Stimulated activated effector memory CD8-positive, alpha-beta T cell treated with anti-CD3 and anti-CD28 coated beads, Interleukin-12 subunit alpha, Interleukin-12 subunit beta, amount 100 ng/mL, for 72 hours (primary cell): ENCODE measurements around the gene TOPBP1.
A peak's percentile ranks its signal among the peaks of the same experiment; 100 is the strongest.

Experiments
- ATAC-seq: fragments of 150-1000 bp; cut with Tn5 transposase; 2 replicates; pipeline ENCODE4 v1.10.0; 2021
- DNase-seq, 2 donors: peaks; one replicate each; pipeline ENCODE4 v3.0.0; 2021 to 2022; ENCODE audit warnings: low spot score in 2 of 2
- H3K27ac Mint-ChIP-seq: one replicate; pipeline ENCODE4 v1.8.0; 2022; ENCODE audit warnings: mild to moderate bottlenecking, mixed read lengths
- H3K36me3 Mint-ChIP-seq: one replicate; pipeline ENCODE4 v1.8.0; 2022; ENCODE audit warnings: mild to moderate bottlenecking, mixed read lengths
- H3K4me1 Mint-ChIP-seq: one replicate; pipeline ENCODE4 v1.8.0; 2022; ENCODE audit warnings: mixed read lengths
- H3K4me3 Mint-ChIP-seq: one replicate; pipeline ENCODE4 v1.8.0; 2022; ENCODE audit warnings: mild to moderate bottlenecking, mixed read lengths
- H3K9me3 Mint-ChIP-seq: one replicate; pipeline ENCODE4 v1.8.0; 2022; ENCODE audit warnings: mixed read lengths

Gene TOPBP1

GRCh38 chr3:133655731-133656515, 5.8 kb downstream of the TOPBP1 start:
- Mint-ChIP-seq H3K9me3 (no peaks in the 10 kb centered on the region), H3K27ac (no peak overlapping the region), H3K4me3 (no peak overlapping the region), H3K4me1 (peaks cover 16% of the 10 kb centered on the region), H3K36me3 (peaks cover 99% of the 10 kb centered on the region)
- ATAC-seq (no peak), DNase-seq (no peak)

- H3K4me1 Mint-ChIP-seq = peaks cover 6% of the 10 kb centered on the region
- peaks cover 100% of the 10 kb centered on the region for H3K36me3 Mint-ChIP-seq
- DNase-seq (no peak), ATAC-seq (no peak)
- H3K27ac Mint-ChIP-seq = no peak overlapping the region
- no peaks in the 10 kb centered on the region for H3K9me3 Mint-ChIP-seq
- no peak overlapping the region for H3K4me3 Mint-ChIP-seq
These were observed 12.2 kb downstream of the TOPBP1 start for GRCh38 chr3:133649486-133650068.

GRCh38 chr3:133644768-133645167, 17.0 kb downstream of the TOPBP1 start:
- no peak for DNase-seq
- Mint-ChIP-seq H3K36me3 (peaks cover 100% of the 10 kb centered on the region), H3K4me1 (peaks cover 6% of the 10 kb centered on the region), H3K4me3 (no peak overlapping the region), H3K9me3 (no peaks in the 10 kb centered on the region), H3K27ac (no peak overlapping the region)
- no peak for ATAC-seq

DNA sequence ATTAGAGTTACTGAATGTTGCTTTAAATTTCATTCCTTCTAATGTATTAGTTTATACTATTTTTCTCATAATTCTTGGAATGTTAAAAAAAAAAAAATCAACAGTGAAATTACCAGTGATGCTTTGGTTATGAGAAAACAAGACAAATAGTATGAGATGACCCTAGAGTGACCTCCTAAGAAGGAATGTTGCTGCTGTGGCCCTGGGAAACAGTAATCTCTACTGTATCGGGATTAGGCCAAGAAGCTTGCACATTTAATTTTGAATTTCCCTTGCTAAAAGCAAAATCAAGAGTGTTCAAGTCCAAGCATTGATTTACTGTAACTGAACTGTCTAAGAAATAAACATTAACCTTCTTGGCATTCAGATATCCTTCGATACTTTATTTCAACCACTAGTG, 18.1 kb downstream of the TOPBP1 start:
- no peak for ATAC-seq

GRCh38 chr3:133641254-133641653, 20.5 kb downstream of the TOPBP1 start:
- no peak for ATAC-seq
- no peak for DNase-seq
- no peak overlapping the region for H3K27ac Mint-ChIP-seq
- no peaks in the 10 kb centered on the region for H3K4me1 Mint-ChIP-seq
- H3K4me3 Mint-ChIP-seq = no peak overlapping the region
- peaks cover 100% of the 10 kb centered on the region for H3K36me3 Mint-ChIP-seq
- no peaks in the 10 kb centered on the region for H3K9me3 Mint-ChIP-seq

More for the DNA sequence above, 18.1 kb downstream of the TOPBP1 start:
- Mint-ChIP-seq H3K4me3 (no peak overlapping the region), H3K4me1 (peaks cover 6% of the 10 kb centered on the region), H3K36me3 (peaks cover 100% of the 10 kb centered on the region), H3K9me3 (no peaks in the 10 kb centered on the region), H3K27ac (no peak overlapping the region)
- no peak for DNase-seq

GRCh38 chr3:133633439-133633838, 28.3 kb downstream of the TOPBP1 start:
- peak overlapping the region; percentile 68 for H3K27ac Mint-ChIP-seq
- DNase-seq (no peak), ATAC-seq (no peak)
- peaks cover 100% of the 10 kb centered on the region for H3K36me3 Mint-ChIP-seq
- no peaks in the 10 kb centered on the region for H3K9me3 Mint-ChIP-seq
- no peak overlapping the region for H3K4me3 Mint-ChIP-seq
- peaks cover 14% of the 10 kb centered on the region for H3K4me1 Mint-ChIP-seq

GRCh38 chr3:133629146-133629545, 32.6 kb downstream of the TOPBP1 start:
- H3K36me3 Mint-ChIP-seq = peaks cover 100% of the 10 kb centered on the region
- no peak for ATAC-seq
- H3K4me3 Mint-ChIP-seq = no peak overlapping the region
- DNase-seq = no peak
- no peaks in the 10 kb centered on the region for H3K9me3 Mint-ChIP-seq
- H3K4me1 Mint-ChIP-seq = peaks cover 15% of the 10 kb centered on the region
- H3K27ac Mint-ChIP-seq = peak overlapping the region; percentile 55

DNA sequence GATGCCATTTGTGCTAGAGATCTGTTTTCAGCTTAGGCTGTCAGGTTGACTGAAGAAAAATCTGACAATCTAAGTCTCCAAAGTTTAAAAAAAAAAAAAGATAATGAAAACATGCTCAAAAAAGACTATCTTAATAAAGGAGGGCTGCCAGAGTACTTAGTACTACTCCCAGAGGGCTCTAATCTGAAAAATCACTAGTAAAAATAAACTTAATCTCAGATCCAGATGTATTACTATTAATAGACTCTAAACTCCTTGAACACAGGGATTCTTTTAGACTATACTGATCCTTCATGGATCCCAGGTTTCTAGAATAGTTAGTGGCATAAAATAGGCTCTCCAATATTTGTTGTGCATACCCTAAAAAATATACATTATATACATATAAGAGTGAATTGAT, 34.0 kb downstream of the TOPBP1 start:
- ATAC-seq = no peak

GRCh38 chr3:133620066-133620784, 41.5 kb downstream of the TOPBP1 start:
- Mint-ChIP-seq H3K4me3 (no peak overlapping the region), H3K4me1 (no peaks in the 10 kb centered on the region), H3K9me3 (no peaks in the 10 kb centered on the region), H3K36me3 (peaks cover 100% of the 10 kb centered on the region), H3K27ac (peak overlapping the region; percentile 20)
- peak; percentile 52 for ATAC-seq
- DNase-seq = no peak

More for the DNA sequence above, 34.0 kb downstream of the TOPBP1 start:
- no peak for DNase-seq
- Mint-ChIP-seq H3K36me3 (peaks cover 100% of the 10 kb centered on the region), H3K9me3 (no peaks in the 10 kb centered on the region), H3K27ac (no peak overlapping the region), H3K4me3 (no peak overlapping the region), H3K4me1 (peaks cover 4% of the 10 kb centered on the region)

- H3K4me1 Mint-ChIP-seq = no peaks in the 10 kb centered on the region
- H3K9me3 Mint-ChIP-seq = no peaks in the 10 kb centered on the region
- ATAC-seq (no peak), DNase-seq (no peak)
- H3K36me3 Mint-ChIP-seq = peaks cover 100% of the 10 kb centered on the region
- H3K27ac Mint-ChIP-seq = no peak overlapping the region
- no peak overlapping the region for H3K4me3 Mint-ChIP-seq
These were observed 50.2 kb downstream of the TOPBP1 start for GRCh38 chr3:133611534-133611933.

- no peak for ATAC-seq
- DNase-seq = no peak
- no peak overlapping the region for H3K27ac Mint-ChIP-seq
- no peak overlapping the region for H3K4me3 Mint-ChIP-seq
- H3K4me1 Mint-ChIP-seq = no peaks in the 10 kb centered on the region
- H3K36me3 Mint-ChIP-seq = peaks cover 100% of the 10 kb centered on the region
- no peaks in the 10 kb centered on the region for H3K9me3 Mint-ChIP-seq
These were observed 51.7 kb downstream of the TOPBP1 start for GRCh38 chr3:133610031-133610430.

DNA sequence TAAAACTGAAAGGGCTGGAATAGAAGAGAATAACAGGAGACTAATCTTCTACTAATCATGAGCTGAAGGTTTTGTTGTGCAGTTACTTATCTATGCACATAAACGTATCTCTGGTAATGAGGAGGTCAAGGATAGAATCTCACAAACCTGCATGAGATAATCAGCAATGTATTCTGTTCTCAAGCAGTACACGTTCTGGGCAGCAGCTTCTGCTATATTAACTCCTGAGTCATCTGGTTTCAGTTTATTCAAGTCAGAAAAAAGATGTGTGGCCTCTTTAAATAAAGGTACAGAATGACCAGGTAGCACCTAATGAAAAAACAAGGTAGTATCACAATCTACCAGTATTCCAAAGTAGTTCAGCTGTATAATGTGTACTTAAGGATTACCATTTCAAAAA, 53.4 kb downstream of the TOPBP1 start:
- DNase-seq = no peak
- no peak for ATAC-seq
- Mint-ChIP-seq H3K4me3 (no peak overlapping the region), H3K36me3 (peaks cover 100% of the 10 kb centered on the region), H3K9me3 (no peaks in the 10 kb centered on the region), H3K27ac (no peak overlapping the region), H3K4me1 (no peaks in the 10 kb centered on the region)

DNA sequence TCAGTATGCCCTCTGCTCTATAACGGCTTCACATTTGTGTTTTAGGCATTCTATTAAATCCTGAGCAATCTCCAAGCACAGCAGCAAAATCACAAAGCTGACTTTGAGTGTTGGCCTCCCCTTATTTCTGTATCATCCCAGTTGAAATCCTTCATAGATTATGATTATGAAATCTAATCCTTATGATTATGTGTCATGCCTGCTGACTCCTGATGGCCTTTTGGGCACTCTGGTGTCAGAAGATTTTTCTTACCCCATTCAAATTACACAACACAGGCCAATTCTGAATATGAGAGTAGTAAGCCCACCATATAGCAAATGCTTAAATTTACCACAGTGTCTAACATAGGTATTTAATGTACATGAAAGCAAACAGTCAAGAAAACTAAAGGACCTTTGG, 53.9 kb downstream of the TOPBP1 start:
- no peak for ATAC-seq
- no peaks in the 10 kb centered on the region for H3K9me3 Mint-ChIP-seq

DNA sequence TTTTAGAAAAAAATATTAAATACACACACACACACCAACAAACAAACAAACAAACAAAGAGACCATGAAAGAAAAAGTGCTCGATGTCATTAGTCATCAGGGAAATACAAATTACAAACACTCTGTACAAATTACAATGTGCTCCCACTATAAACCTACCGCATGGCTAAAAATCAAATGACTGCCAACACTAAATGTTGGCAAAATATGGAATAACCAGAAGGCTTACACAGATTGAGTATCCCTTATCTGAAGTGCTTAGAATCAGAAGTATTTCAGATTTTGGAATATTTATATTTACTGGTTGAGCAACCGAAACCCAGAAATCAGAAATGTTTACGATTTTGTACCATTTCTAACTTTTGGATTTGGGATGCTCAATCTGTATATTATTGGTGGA, 54.8 kb downstream of the TOPBP1 start:
- Mint-ChIP-seq H3K36me3 (peaks cover 100% of the 10 kb centered on the region), H3K4me1 (no peaks in the 10 kb centered on the region), H3K9me3 (no peaks in the 10 kb centered on the region), H3K4me3 (no peak overlapping the region), H3K27ac (no peak overlapping the region)
- DNase-seq (no peak), ATAC-seq (no peak)

More for the DNA sequence above, 53.9 kb downstream of the TOPBP1 start:
- Mint-ChIP-seq H3K4me3 (no peak overlapping the region), H3K36me3 (peaks cover 100% of the 10 kb centered on the region), H3K27ac (no peak overlapping the region), H3K4me1 (no peaks in the 10 kb centered on the region)
- DNase-seq = no peak

GRCh38 chr3:133606342-133606741, 55.4 kb downstream of the TOPBP1 start:
- Mint-ChIP-seq H3K4me3 (no peak overlapping the region), H3K4me1 (no peaks in the 10 kb centered on the region), H3K9me3 (no peaks in the 10 kb centered on the region), H3K27ac (no peak overlapping the region), H3K36me3 (peaks cover 100% of the 10 kb centered on the region)
- DNase-seq (no peak), ATAC-seq (no peak)
